Activated T-helper 1 cell treated with anti-CD3 and anti-CD28 coated beads, Interleukin-12 subunit alpha, Interleukin-12 subunit beta, Interleukin-2, Interleukin-4 antibody, amounts not matched to agents 30 ng/mL and 10 ng/mL and 1 ng/mL, durations not matched to agents 14 hours and 24 hours and 36 hours (primary cell): ENCODE measurements around the gene C5orf15. TPM values are rescaled to one million over a fixed set of nuclear protein-coding genes. Genes with fewer than 3 reads are reported as not detected.

ENCODE experiments used
- total RNA-seq: library from RNA; stranded (reverse); gene quantifications from 2 replicates; pipeline ENCODE4 v1.2.3, GENCODE V29; 2022

The C5orf15 gene
- total RNA-seq, 1 donor from 2014 or later: 50.0 TPM

Other genes with a start within 250 kb of the C5orf15 start
- gene VDAC1, start 36.4 kb upstream of the C5orf15 start, total RNA-seq: 440 and 442 TPM in 2 replicates
- gene TCF7, start 146.1 kb upstream of the C5orf15 start, total RNA-seq: 76.3 and 77.2 TPM in 2 replicates
- gene SKP1, start 208.3 kb upstream of the C5orf15 start, total RNA-seq: 259 and 265 TPM in 2 replicates